HG03571 (cell line): ENCODE measurements around the gene PSD2.

Source experiments
- ATAC-seq: cut with Tn5 transposase; IDR thresholded peaks from one replicate; pipeline ENCODE4 v1.9.1; 2021; ENCODE audit not compliant: unreplicated experiment

PSD2 gene

DNA sequence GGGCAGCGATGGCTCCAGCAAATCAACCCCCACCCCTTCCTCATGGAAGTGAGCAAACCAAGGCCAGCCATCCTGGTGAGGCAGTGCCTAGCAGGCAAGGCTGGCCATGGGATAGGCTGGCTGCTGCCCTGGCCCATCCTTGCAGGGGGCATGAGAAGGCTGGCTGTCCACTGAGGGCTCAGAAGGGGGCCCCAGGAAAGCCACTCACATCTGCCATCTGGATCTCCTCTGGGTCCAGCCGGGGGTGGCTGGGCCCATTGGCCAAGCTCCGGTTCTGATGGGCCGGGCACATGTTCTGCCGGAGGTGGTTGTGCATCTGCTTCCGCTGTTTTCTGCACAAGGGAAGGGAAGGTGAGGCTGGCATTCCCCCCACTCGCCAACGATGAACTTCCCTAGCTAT, 57.1 kb downstream of the PSD2 start:
- no peak for ATAC-seq

DNA sequence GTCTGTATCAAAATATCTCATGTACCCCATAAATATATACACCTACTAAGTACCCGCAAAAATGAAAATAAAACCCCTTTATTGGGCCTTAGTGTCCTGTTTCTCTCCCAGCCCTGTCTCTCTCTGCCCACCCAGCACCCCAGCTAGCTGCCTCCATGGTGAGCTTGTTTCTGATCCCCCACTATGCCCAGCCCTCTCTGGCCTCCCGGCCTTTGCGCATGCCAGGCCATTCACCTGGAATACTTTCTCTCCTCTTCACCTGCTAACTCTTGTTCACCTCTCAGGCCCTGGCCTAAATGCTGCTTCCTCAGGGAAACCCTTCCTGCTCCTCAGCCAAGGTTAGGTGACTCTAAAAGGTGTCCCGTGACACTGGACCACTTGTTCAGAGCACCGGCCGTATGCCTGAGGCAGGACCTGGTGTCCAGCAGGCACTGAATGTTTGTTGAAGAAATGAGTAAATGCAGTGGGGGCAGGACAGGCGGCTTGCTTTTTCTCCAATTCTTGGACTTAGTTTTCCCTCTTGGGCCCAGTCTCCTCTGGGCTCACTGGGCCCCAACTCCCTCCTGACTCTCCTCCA, 58.5 kb downstream of the PSD2 start:
- no peak for ATAC-seq

- no peak for ATAC-seq
Measured at GRCh38 chr5:139854953-139855352, 59.3 kb downstream of the PSD2 start.

- no peak for ATAC-seq
Measured at GRCh38 chr5:139855451-139855850, 59.8 kb downstream of the PSD2 start.

DNA sequence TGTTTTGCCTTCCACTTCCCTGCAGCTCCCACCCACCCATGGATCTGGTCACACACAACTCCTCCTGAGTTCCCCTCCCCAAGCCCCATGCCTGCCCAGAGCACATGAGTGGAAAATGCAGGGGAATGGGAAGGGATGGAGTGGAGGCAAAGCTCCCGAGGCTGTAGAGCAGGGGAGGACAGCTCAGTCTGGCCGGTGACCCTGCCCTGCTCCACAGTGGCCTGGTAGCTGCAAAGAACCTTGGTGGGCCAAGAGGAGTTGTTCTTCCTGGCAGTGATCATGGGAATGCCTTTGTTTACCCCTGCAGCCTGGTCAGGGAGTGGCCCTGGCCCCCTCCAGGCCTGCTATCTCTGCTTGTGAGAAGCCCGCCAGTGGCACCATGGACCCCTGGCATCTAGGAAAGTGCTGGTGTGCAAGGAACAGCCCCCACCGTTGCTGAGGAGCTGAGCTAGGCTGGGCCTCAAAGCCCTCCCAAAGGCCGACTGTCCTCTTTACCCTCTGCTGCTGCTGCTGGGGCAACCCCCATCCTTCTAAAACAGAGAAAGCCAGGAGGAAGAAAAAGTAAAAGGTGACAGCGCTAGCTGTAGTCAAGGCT, 60.4 kb downstream of the PSD2 start:
- no peak for ATAC-seq

- no peak for ATAC-seq
Measured at GRCh38 chr5:139856714-139857113, 61.1 kb downstream of the PSD2 start.

- ATAC-seq, result no peak
Measured at GRCh38 chr5:139859013-139859412, 63.4 kb downstream of the PSD2 start.

GRCh38 chr5:139861021-139861888, 65.6 kb downstream of the PSD2 start:
- ATAC-seq, result no peak

GRCh38 chr5:139861889-139862207, 66.2 kb downstream of the PSD2 start:
- ATAC-seq, result no peak

DNA sequence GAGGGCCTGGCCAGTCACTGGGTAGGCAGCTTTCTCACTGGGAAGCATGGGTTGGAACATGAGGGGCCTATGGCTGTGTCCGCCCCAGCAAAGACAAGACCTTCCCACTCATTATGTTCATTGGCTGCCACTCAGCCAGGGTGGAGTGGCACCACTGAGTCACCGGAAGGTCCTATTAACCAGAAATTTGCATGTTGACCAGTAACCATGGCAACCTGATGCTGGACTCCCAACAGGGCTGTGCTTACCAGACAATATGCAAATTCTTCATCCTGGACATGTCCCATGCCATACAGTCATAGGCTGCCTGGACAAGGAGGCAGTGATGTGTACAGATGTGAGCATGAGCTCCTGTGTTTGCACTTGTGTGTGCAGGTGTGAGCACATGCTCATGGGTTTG, 66.7 kb downstream of the PSD2 start:
- no peak for ATAC-seq

GRCh38 chr5:139862803-139863202, 67.2 kb downstream of the PSD2 start:
- no peak for ATAC-seq

DNA sequence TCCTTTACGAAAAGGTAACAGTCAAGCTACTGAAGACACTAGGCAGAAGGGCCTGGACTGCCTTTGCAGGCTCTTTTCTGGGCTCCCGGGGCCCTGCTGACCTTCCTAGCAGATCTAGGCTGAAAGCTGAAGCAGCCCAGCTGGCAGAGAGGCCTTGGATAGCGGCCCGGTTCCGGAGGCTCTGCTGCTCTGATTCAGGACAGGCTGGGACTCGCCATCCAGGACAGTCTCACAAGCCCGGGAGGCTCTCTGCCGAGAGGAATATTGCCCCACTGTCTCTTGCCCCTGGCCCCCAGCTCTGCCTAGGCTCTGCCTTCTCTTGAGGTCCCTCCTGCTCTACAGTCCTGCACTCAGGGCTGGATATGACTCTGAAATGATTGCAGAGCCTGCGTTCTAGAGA, 67.8 kb downstream of the PSD2 start:
- ATAC-seq, result no peak

GRCh38 chr5:139863855-139864558, 68.4 kb downstream of the PSD2 start:
- no peak for ATAC-seq

DNA sequence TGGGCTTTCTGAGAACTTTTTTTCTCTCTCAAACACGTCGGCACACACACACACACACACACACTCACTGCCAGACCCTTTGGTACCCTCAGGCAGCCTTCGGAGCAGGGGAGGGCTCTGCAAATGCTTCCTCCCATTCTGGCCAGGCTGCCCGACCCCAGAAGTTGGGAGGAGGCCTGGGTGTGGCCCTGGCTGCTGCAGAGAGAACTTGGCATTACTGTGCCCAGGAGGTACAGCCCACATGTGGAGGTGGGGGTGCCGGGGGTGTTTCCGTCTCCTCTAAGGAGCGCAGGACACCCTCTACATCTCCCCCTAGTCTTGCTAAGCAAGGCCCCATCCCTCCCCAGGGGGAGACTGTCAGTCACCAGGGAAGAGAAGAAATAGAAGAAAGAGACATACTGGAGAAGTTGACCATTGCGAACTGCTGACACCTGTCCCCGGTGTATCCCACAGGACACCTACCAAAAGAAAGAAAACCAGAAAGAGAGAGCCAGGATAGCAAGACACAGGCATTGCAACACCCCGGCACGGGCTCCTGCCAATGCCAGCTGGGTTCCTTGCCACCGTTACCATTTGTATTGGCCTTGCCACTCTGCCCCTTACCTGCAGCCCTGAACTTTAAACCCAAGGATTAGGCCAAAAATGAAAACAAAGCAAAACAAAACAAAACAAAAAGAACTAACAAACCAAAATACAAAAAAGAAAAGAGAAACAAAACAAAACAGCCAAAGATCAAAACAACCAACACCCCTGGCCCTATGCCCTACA, 69.3 kb downstream of the PSD2 start:
- ATAC-seq, result no peak

- ATAC-seq, result no peak
Measured at GRCh38 chr5:139867109-139867508, 71.5 kb downstream of the PSD2 start.

DNA sequence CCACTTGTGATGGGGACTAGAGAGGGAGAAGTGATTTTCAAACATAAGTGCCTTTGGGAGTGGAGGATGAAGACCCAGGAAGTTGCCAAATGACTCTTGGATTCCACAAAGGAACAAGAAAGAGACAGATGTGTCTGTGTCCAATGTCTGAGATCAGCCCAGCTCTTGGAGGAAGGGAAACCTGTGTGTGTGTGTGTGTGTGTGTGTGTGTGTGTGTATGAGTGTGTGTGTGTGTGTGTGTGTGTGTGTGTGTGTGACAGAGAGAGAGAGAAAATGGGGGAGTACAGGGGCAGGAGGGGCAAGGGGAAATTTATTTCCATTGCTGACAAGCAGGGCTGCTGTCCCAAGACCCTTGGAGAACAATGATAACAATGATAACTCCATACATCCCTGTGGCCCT, 72.0 kb downstream of the PSD2 start:
- ATAC-seq, result no peak

DNA sequence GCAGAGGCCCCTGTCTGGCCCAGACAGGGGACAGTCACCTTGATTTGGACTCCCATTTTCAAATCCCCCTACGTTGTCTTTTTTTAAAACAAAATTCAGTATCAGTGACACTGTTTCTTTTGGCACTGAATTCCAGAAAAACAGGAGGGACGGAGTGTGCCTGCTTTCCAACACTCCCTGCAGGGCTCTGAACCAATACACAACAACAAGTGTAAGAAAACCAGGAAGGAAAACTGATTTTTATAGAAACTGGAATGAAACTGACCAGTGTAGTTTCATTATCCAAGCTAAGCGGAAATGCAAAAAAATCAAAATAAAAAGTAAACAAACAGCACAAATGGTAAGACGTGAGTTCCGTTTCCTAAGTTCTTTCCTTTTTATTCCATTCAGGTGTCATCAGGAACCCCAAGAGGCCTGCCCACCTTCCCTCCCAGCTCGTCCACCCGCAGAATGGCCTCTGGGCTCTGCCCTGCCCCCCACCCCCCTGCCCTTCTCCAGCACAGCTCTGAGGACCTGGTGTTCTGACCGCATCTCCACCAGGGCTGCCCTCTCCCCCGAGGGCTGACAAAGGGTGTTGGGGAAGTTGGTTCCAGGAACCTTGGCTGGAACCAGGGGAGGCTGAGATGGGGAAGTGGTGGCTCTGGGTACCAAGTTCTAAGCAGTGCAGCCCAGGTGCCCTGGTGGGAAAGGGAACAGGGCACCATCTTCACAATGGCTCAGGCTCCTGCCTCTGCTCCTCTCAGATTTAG, 73.6 kb downstream of the PSD2 start:
- no peak for ATAC-seq

- no peak for ATAC-seq
Measured at GRCh38 chr5:139870677-139871076, 75.1 kb downstream of the PSD2 start.

DNA sequence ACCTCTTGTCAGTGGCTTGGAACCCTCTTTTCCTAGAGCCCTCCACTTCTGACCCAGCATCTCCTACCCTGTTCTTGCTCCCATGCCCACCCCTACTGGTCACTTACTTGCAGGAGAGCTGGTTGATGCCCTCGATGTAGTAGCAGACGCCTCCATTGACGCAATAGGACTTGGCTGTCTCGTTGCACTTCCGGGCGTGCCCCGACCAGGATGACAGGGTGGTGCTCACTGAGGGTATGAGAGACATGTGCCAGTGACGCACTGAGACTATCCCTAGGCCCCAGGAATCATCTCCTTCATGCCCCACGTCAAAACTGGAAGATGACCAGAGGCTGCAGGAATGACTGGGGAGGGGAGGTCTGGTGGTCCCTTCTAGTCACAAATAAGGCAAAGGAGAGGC, 76.0 kb downstream of the PSD2 start:
- no peak for ATAC-seq

DNA sequence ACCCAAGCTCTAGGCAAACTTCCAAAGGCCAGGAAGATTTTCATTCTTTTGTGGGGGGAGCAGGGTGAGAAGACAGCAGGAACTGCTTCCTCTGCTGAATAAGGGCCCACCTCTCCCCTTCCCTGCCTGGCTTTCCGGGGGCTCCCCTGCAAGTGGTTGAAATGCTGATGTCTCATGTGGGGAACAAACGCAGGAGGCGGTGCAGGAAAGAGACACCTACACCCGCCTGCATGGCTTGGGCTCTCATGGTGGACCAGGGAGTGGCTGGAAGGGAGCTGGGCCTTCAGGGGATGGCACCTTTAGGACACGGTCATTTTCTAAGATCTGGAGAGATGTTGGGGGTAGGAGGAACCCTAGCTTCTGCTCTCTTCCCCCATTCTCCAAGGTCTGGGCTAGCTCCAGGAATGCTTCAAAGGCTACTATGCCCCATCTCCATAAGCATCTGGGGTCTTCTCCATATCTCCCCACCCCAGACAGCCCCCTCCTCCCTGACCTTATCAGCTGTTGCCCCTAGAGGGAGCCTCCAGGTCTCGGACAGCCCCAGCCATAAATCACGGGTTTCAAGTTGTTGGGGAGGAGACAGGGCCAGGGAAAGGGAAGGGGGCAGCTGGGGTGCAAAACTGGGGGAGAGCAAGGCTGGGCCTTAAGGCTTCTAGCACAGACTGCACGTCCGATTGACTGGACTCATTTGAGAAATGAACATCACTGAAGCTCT, 76.6 kb downstream of the PSD2 start:
- no peak for ATAC-seq
